Liver (tissue), 9 donors: ENCODE results near the gene C17orf50. TPM values are rescaled to one million over a fixed set of nuclear protein-coding genes. Genes with fewer than 3 reads are reported as not detected.

ENCODE experiments used
- DNase-seq: peaks from one replicate; pipeline ENCODE4 v3.0.0-alpha.2; 2017; ENCODE audit warnings: low spot score
- H3K27ac ChIP-seq, 2 donors: one replicate each; pipeline ENCODE4 v1.7.0; 2013; ENCODE audit warnings: inconsistent platforms in 2 of 2, low read length in 2 of 2, control low read depth in 1 of 2, low read depth in 1 of 2, mild to moderate bottlenecking in 1 of 2
- H3K27me3 ChIP-seq, 4 donors: one replicate each; pipeline versions ENCODE4 v1.6.1 to v1.7.0; 2013; ENCODE audit warnings: low read length in 3 of 4, inconsistent platforms in 1 of 4, mild to moderate bottlenecking in 1 of 4, moderate library complexity in 1 of 4; ENCODE audit not compliant: control insufficient read depth in 4 of 4, insufficient read depth in 4 of 4
- H3K36me3 ChIP-seq, 4 donors: one replicate each; pipeline versions ENCODE4 v1.6.1 to v1.7.0; 2013; ENCODE audit warnings: low read length in 3 of 4, mild to moderate bottlenecking in 3 of 4, low read depth in 1 of 4, moderate library complexity in 1 of 4; ENCODE audit not compliant: control insufficient read depth in 4 of 4, insufficient read depth in 3 of 4
- H3K4me1 ChIP-seq, 4 donors: one replicate each; pipeline versions ENCODE4 v1.6.1 to v1.7.0; 2013; ENCODE audit warnings: low read length in 3 of 4, mild to moderate bottlenecking in 3 of 4, moderate library complexity in 1 of 4; ENCODE audit not compliant: control insufficient read depth in 4 of 4, insufficient read depth in 4 of 4
- H3K4me3 ChIP-seq, 3 donors: one replicate each; pipeline versions ENCODE4 v1.6.1 to v1.7.0; 2013; ENCODE audit warnings: low read length in 3 of 3, control low read depth in 1 of 3, low read depth in 1 of 3, mild to moderate bottlenecking in 1 of 3
- H3K9ac ChIP-seq, 2 donors: one replicate each; pipeline ENCODE4 v1.7.0; 2013; ENCODE audit warnings: low read length in 2 of 2, mild to moderate bottlenecking in 2 of 2, moderate library complexity in 2 of 2, control low read depth in 1 of 2, low read depth in 1 of 2
- H3K9me3 ChIP-seq, 4 donors: one replicate each; pipeline versions ENCODE4 v1.6.1 to v1.7.0; 2013; ENCODE audit warnings: low read length in 3 of 4; ENCODE audit not compliant: control insufficient read depth in 4 of 4
- EGR1 ChIP-seq, 2 donors: IDR thresholded peaks; 2 replicates each; pipeline ENCODE4 v1.6.1; 2016 to 2018; ENCODE audit warnings: antibody characterized with exemption in 2 of 2, low read depth in 2 of 2
- FOXA1 ChIP-seq: IDR thresholded peaks from 2 replicates; pipeline ENCODE4 v1.6.1; 2016; ENCODE audit warnings: antibody characterized with exemption
- FOXA2 ChIP-seq: IDR thresholded peaks from 2 replicates; pipeline ENCODE4 v1.6.1; 2016; ENCODE audit warnings: antibody characterized with exemption
- GABPA ChIP-seq, 2 donors: IDR thresholded peaks in 1 of 2; conservative IDR thresholded peaks in 1 of 2; 2 replicates each; pipeline ENCODE4 v1.6.1; 2016; ENCODE audit warnings: antibody characterized with exemption in 2 of 2, mild to moderate bottlenecking in 1 of 2, moderate library complexity in 1 of 2
- HNF4A ChIP-seq, 2 donors: conservative IDR thresholded peaks; 2 replicates each; pipeline ENCODE4 v1.6.1; 2016; ENCODE audit warnings: antibody characterized with exemption in 2 of 2, mild to moderate bottlenecking in 2 of 2
- HNF4G ChIP-seq: IDR thresholded peaks from 2 replicates; pipeline ENCODE4 v1.6.1; 2016; ENCODE audit warnings: antibody characterized with exemption
- RAD21 ChIP-seq, 2 donors: IDR thresholded peaks; 2 replicates each; pipeline ENCODE4 v1.6.1; 2016; ENCODE audit warnings: antibody characterized with exemption in 2 of 2, mild to moderate bottlenecking in 2 of 2
- SP1 ChIP-seq: IDR thresholded peaks from 2 replicates; pipeline ENCODE4 v1.6.1; 2018; ENCODE audit warnings: antibody characterized with exemption, mild to moderate bottlenecking
- TAF1 ChIP-seq: conservative IDR thresholded peaks from 2 replicates; pipeline ENCODE4 v1.6.1; 2016; ENCODE audit warnings: antibody characterized with exemption, mild to moderate bottlenecking
- WGBS: extraction: QIAGEN DNeasy Blood & Tissue Kit; methylation state at CpG from one replicate; pipeline ENCODE4 v1.1.7; 2013; 5-methylcytosine and 5-hydroxymethylcytosine counted together
- polyA plus RNA-seq, 2 donors: library from polyadenylated mRNA; stranded (reverse) in 1 of 2; unstranded in 1 of 2; fragments of 200-250 nt in 1 of 2; fragments of >200 nt in 1 of 2; fragmentation: Nextera tagmentation in 1 of 2; extraction: Ambion mirVana in 1 of 2; gene quantifications; one replicate each; pipeline versions ENCODE4 v1.2.1 to v1.2.3, GENCODE V29; 2013 to 2015
- total RNA-seq, 2 donors: library from RNA; depleted of rRNA; stranded (reverse); fragments of >200 nt; gene quantifications; one replicate each; pipeline ENCODE4 v1.2.3, GENCODE V29; 2014
- TF ChIP-seq, protein P1 (sequence below): IDR thresholded peaks from 2 replicates; pipeline ENCODE4 v1.6.1; 2016; ENCODE audit warnings: antibody characterized with exemption, mild to moderate bottlenecking
- TF ChIP-seq, protein P2 (sequence below): fragments of 150-350 bp; IDR thresholded peaks from 2 replicates; pipeline ENCODE4 v1.5.1; 2017; ENCODE audit warnings: improper control_type of control experiment, low read depth, low read length; ENCODE audit not compliant: missing input control
- TF ChIP-seq, protein P3 (sequence below): IDR thresholded peaks from 2 replicates; pipeline ENCODE4 v1.6.1; 2016; ENCODE audit warnings: antibody characterized with exemption
- TF ChIP-seq, protein P4 (sequence below): IDR thresholded peaks from 2 replicates; pipeline ENCODE4 v1.6.1; 2016; ENCODE audit warnings: antibody characterized with exemption
- TF ChIP-seq, protein P5 (sequence below): IDR thresholded peaks from 2 replicates; pipeline ENCODE4 v1.6.1; 2016; ENCODE audit warnings: antibody characterized with exemption
- donor health status: healthy.
- donor health status: healthy.
- donor health status: healthy.
- donor health status: healthy.
- donor health status: healthy.

Gene C17orf50
- total and polyA plus RNA-seq, 4 donors: not detected

DNA sequence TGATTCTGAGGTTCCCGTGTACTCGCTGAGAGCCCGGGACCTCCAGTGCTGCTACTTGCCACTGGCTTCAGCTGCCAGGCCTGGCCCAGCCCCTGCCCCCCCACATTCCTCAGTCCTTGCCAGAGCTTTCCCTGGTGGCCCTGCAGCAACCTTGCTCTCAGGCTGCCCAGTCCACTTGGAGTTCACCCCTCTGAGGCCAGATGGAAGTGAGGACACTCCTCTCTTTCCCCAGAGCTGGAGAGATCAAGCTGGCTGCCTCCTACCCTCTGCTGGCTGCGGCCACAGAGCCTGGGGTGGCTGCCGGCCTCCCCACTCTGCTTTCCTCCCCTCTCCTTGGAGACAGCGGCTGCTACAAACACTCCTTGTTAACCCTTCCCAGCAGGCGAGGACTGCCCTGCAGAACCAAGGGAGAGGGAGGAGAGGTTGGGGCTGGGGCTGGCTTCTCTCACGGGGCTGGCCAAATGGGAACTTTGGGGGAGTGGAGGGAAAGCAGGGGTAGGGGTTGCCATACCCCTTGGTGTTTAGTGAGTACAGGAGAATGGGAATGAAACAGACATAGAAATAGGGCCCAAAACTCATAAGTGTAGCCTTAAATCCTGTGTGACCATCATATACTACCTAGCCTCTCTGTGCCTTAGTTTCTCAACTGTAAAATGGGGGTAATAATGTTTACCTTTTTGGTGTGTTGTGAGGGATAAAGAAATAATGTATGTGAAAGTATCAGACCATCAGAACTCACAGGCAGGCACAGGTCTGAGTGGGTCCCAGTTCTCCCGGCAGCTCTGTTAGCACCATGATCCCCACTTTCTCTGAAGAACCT is 7.5 kb upstream of the C17orf50 start, which contains the start of gene GAS2L2:
TSS of gene GAS2L2 (minus strand) at position 295 of the 820 bp plus-strand sequence. CDS start 389 bp downstream, outside the sequence.
- no peak for DNase-seq
- Histone ChIP-seq H3K36me3 (no peaks in the 10 kb centered on the region), H3K9ac (no peak within 1 kb of the TSS), H3K4me3 (no peak within 1 kb of the TSS), H3K4me1 (no peaks in the 10 kb centered on the region), H3K27me3 (no peaks in the 10 kb centered on the region), H3K9me3 (no peaks in the 10 kb centered on the region), H3K27ac (no peak within 1 kb of the TSS)
- TF ChIP-seq, protein P1, sequence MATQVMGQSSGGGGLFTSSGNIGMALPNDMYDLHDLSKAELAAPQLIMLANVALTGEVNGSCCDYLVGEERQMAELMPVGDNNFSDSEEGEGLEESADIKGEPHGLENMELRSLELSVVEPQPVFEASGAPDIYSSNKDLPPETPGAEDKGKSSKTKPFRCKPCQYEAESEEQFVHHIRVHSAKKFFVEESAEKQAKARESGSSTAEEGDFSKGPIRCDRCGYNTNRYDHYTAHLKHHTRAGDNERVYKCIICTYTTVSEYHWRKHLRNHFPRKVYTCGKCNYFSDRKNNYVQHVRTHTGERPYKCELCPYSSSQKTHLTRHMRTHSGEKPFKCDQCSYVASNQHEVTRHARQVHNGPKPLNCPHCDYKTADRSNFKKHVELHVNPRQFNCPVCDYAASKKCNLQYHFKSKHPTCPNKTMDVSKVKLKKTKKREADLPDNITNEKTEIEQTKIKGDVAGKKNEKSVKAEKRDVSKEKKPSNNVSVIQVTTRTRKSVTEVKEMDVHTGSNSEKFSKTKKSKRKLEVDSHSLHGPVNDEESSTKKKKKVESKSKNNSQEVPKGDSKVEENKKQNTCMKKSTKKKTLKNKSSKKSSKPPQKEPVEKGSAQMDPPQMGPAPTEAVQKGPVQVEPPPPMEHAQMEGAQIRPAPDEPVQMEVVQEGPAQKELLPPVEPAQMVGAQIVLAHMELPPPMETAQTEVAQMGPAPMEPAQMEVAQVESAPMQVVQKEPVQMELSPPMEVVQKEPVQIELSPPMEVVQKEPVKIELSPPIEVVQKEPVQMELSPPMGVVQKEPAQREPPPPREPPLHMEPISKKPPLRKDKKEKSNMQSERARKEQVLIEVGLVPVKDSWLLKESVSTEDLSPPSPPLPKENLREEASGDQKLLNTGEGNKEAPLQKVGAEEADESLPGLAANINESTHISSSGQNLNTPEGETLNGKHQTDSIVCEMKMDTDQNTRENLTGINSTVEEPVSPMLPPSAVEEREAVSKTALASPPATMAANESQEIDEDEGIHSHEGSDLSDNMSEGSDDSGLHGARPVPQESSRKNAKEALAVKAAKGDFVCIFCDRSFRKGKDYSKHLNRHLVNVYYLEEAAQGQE: no peak
- TF ChIP-seq, protein P2, sequence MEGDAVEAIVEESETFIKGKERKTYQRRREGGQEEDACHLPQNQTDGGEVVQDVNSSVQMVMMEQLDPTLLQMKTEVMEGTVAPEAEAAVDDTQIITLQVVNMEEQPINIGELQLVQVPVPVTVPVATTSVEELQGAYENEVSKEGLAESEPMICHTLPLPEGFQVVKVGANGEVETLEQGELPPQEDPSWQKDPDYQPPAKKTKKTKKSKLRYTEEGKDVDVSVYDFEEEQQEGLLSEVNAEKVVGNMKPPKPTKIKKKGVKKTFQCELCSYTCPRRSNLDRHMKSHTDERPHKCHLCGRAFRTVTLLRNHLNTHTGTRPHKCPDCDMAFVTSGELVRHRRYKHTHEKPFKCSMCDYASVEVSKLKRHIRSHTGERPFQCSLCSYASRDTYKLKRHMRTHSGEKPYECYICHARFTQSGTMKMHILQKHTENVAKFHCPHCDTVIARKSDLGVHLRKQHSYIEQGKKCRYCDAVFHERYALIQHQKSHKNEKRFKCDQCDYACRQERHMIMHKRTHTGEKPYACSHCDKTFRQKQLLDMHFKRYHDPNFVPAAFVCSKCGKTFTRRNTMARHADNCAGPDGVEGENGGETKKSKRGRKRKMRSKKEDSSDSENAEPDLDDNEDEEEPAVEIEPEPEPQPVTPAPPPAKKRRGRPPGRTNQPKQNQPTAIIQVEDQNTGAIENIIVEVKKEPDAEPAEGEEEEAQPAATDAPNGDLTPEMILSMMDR: no peak
- no peak for TF ChIP-seq GABPA (IDR thresholded peaks at IDR 0.05 in 1 of 2, conservative IDR thresholded peaks at IDR 0.05 in 1 of 2)
- TF ChIP-seq, protein P3, sequence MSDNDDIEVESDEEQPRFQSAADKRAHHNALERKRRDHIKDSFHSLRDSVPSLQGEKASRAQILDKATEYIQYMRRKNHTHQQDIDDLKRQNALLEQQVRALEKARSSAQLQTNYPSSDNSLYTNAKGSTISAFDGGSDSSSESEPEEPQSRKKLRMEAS: no peak
- TF ChIP-seq, protein P4, sequence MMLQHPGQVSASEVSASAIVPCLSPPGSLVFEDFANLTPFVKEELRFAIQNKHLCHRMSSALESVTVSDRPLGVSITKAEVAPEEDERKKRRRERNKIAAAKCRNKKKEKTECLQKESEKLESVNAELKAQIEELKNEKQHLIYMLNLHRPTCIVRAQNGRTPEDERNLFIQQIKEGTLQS: no peak
- no peak for TF ChIP-seq SP1
- TF ChIP-seq HNF4G: no peak
- TF ChIP-seq EGR1 (IDR thresholded peaks at IDR 0.05; ENCODE audit: low read depth in 2 of 2): no peak
- TF ChIP-seq RAD21 (IDR thresholded peaks at IDR 0.05): no peak
- TF ChIP-seq, protein P5, sequence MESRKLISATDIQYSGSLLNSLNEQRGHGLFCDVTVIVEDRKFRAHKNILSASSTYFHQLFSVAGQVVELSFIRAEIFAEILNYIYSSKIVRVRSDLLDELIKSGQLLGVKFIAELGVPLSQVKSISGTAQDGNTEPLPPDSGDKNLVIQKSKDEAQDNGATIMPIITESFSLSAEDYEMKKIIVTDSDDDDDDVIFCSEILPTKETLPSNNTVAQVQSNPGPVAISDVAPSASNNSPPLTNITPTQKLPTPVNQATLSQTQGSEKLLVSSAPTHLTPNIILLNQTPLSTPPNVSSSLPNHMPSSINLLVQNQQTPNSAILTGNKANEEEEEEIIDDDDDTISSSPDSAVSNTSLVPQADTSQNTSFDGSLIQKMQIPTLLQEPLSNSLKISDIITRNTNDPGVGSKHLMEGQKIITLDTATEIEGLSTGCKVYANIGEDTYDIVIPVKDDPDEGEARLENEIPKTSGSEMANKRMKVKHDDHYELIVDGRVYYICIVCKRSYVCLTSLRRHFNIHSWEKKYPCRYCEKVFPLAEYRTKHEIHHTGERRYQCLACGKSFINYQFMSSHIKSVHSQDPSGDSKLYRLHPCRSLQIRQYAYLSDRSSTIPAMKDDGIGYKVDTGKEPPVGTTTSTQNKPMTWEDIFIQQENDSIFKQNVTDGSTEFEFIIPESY: no peak
- TF ChIP-seq TAF1: no peak
- TF ChIP-seq FOXA2: no peak
- TF ChIP-seq FOXA1: no peak
- no peak for TF ChIP-seq HNF4A (conservative IDR thresholded peaks at IDR 0.05)
- WGBS: 71% methylated on average over 9 of the region's 9 CpGs
